ENCODE results near the gene ABHD6.
A peak's percentile ranks its signal among the peaks of the same experiment; 100 is the strongest.

Gene ABHD6

GRCh38 chr3:58299075-58299474, 61.5 kb downstream of the ABHD6 start:
- Histone ChIP-seq H3K27me3 (replicated peaks) (no peaks in the 10 kb centered on the region), H3K36me3 (replicated peaks) (no peaks in the 10 kb centered on the region), H3K27ac (no peak overlapping the region), H3K4me3 (ENCODE audit: low read depth, low read length) (no peak overlapping the region)
- no peak for DNase-seq
- TF ChIP-seq CTCF (IDR thresholded peaks at IDR 0.05; ENCODE audit: low read depth, low read length, missing control alignments), result no peak
- in situ Hi-C loops (cut with HindIII; ENCODE audit: low pct_ligation_motif_present, low sequenced_read_pairs), result no loop called here

- Histone ChIP-seq H3K4me3 (ENCODE audit: low read depth, low read length) (no peak overlapping the region), H3K27ac (no peak overlapping the region), H3K27me3 (replicated peaks) (no peaks in the 10 kb centered on the region), H3K36me3 (replicated peaks) (no peaks in the 10 kb centered on the region)
- DNase-seq, result peak; percentile 22
- in situ Hi-C loops (cut with HindIII; ENCODE audit: low pct_ligation_motif_present, low sequenced_read_pairs), result no loop called here
- peak; percentile 50 for TF ChIP-seq CTCF (IDR thresholded peaks at IDR 0.05; ENCODE audit: low read depth, low read length, missing control alignments)
Observed at GRCh38 chr3:58299839-58300516, 62.4 kb downstream of the ABHD6 start.

GRCh38 chr3:58305882-58306711, 68.5 kb downstream of the ABHD6 start, which contains the start of the genes HTD2 and RPP14:
HTD2 (plus strand) TSS chr3:58306520; CDS start chr3:58317614, 11,094 bp downstream.
RPP14 (plus strand) TSS chr3:58306245; CDS start chr3:58310330, 4,085 bp downstream.
- peak; percentile 96 for DNase-seq
- in situ Hi-C loops (cut with HindIII; ENCODE audit: low pct_ligation_motif_present, low sequenced_read_pairs), result no loop called here
- peak within 1 kb of the TSS; percentile 93 for H3K4me3 ChIP-seq (ENCODE audit: low read depth, low read length)

GRCh38 chr3:58307639-58308215, 70.1 kb downstream of the ABHD6 start:
- in situ Hi-C loops (cut with HindIII; ENCODE audit: low pct_ligation_motif_present, low sequenced_read_pairs), result no loop called here

More at GRCh38 chr3:58305882-58306711, 68.5 kb downstream of the ABHD6 start, which contains the start of the genes HTD2 and RPP14:
- Histone ChIP-seq H3K27ac (peak within 1 kb of the TSS; percentile 95), H3K36me3 (replicated peaks) (peaks cover 10% of the 10 kb centered on the region), H3K27me3 (replicated peaks) (no peaks in the 10 kb centered on the region)
- peak; percentile 98 for TF ChIP-seq CTCF (IDR thresholded peaks at IDR 0.05; ENCODE audit: low read depth, low read length, missing control alignments)

GRCh38 chr3:58308728-58309127, 71.1 kb downstream of the ABHD6 start:
- no peak overlapping the region for H3K27ac ChIP-seq
- no peak for TF ChIP-seq CTCF (IDR thresholded peaks at IDR 0.05; ENCODE audit: low read depth, low read length, missing control alignments)
- H3K4me3 ChIP-seq (ENCODE audit: low read depth, low read length), result no peak overlapping the region
- H3K36me3 ChIP-seq (replicated peaks), result peaks cover 29% of the 10 kb centered on the region
- no peaks in the 10 kb centered on the region for H3K27me3 ChIP-seq (replicated peaks)
- in situ Hi-C loops (cut with HindIII; ENCODE audit: low pct_ligation_motif_present, low sequenced_read_pairs), result no loop called here
- no peak for DNase-seq

More at GRCh38 chr3:58307639-58308215, 70.1 kb downstream of the ABHD6 start:
- peak; percentile 52 for DNase-seq
- no peak overlapping the region for H3K27ac ChIP-seq
- H3K36me3 ChIP-seq (replicated peaks), result peaks cover 23% of the 10 kb centered on the region
- H3K4me3 ChIP-seq (ENCODE audit: low read depth, low read length), result peak overlapping the region; percentile 93
- TF ChIP-seq CTCF (IDR thresholded peaks at IDR 0.05; ENCODE audit: low read depth, low read length, missing control alignments), result peak; percentile 62
- no peaks in the 10 kb centered on the region for H3K27me3 ChIP-seq (replicated peaks)
